Endothelial cell of umbilical vein (primary cell): ENCODE data around the gene ID2. TPM values are rescaled to one million over a fixed set of nuclear protein-coding genes. Genes with fewer than 3 reads are reported as not detected.

Source experiments
- BruUV-seq: library from RNA; stranded (reverse); fragments of 400-500 nt; replicated peaks from 2 replicates; lab custom pipeline; 2021; lab: Mats Ljungman, UMichigan
- CTCF ChIA-PET: fragments of 300-600, 350-600 bp; sonication (Branson Sonifier 250); formaldehyde crosslinking; loops from one replicate; lab custom pipeline; 2021; ENCODE audit warnings: antibody characterized with exemption, inconsistent platforms; lab: Charles Lee
- POLR2A ChIA-PET: fragments of 300-600, 350-600 bp; sonication (Branson Sonifier 250); formaldehyde crosslinking; loops from one replicate; lab custom pipeline; 2021; ENCODE audit warnings: antibody characterized with exemption, inconsistent platforms; lab: Charles Lee
- DNase-seq: peaks from one replicate; pipeline ENCODE4 v3.0.0-alpha.2; 2011; ENCODE audit warnings: low read depth, low spot score
- FAIRE-seq: peaks from 2 replicates; lab custom pipeline; 2011; peaks lifted over from hg19 to GRCh38; lab: Jason Lieb, UNC
- H2AFZ ChIP-seq: 2 replicates; pipeline ENCODE4 v1.6.0; 2012; ENCODE audit warnings: low read depth, low read length, control low read depth, inconsistent platforms
- H3K27ac ChIP-seq: 2 replicates; pipeline ENCODE4 v1.5.1; 2011; ENCODE audit warnings: low read depth, mild to moderate bottlenecking, control low read depth, low read length, moderate library complexity; ENCODE audit not compliant: insufficient read depth
- H3K27me3 ChIP-seq, 2 experiments: 2 replicates each; pipeline versions ENCODE4 v1.6.0 to v1.6.1; 2011; ENCODE audit warnings: low read length in 2 of 2, mixed read lengths in 1 of 2; ENCODE audit not compliant: control insufficient read depth in 2 of 2, insufficient read depth in 2 of 2
- H3K36me3 ChIP-seq, 2 experiments: 2 replicates in 1 of 2; 3 replicates in 1 of 2; pipeline ENCODE4 v1.5.1; 2011; ENCODE audit warnings: low read length in 2 of 2, mild to moderate bottlenecking in 1 of 2, moderate library complexity in 1 of 2; ENCODE audit not compliant: control insufficient read depth in 2 of 2, insufficient read depth in 2 of 2; ENCODE audit errors: extremely low read depth in 1 of 2
- H3K4me1 ChIP-seq: 3 replicates; pipeline ENCODE4 v1.5.1; 2011; ENCODE audit warnings: mild to moderate bottlenecking, low read length; ENCODE audit not compliant: control insufficient read depth, insufficient read depth; ENCODE audit errors: extremely low read depth
- H3K4me2 ChIP-seq: 2 replicates; pipeline ENCODE4 v1.6.1; 2011; ENCODE audit warnings: low read length, control low read depth, mixed read lengths; ENCODE audit not compliant: insufficient read depth
- H3K4me3 ChIP-seq, 3 experiments: fragments of 200-600 bp in 1 of 3; sonication (generic), shearing (Covaris generic) in 1 of 3; replicated peaks in 1 of 3; 2 replicates each; pipeline ENCODE4 v1.5.1; 2011 to 2016; ENCODE audit warnings: control low read depth in 3 of 3, low read length in 3 of 3, mild to moderate bottlenecking in 2 of 3, inconsistent platforms in 1 of 3, low read depth in 1 of 3, moderate library complexity in 1 of 3; ENCODE audit not compliant: insufficient read depth in 1 of 3
- H3K79me2 ChIP-seq: 2 replicates; pipeline ENCODE4 v1.6.0; 2012; ENCODE audit warnings: low read length, inconsistent platforms; ENCODE audit not compliant: control insufficient read depth, insufficient read depth
- H3K9ac ChIP-seq: replicated peaks from 2 replicates; pipeline ENCODE3; 2011; ENCODE audit warnings: low read length, control low read depth; ENCODE audit not compliant: insufficient read depth; ENCODE audit errors: extremely low read depth
- H3K9me1 ChIP-seq: replicated peaks from 3 replicates; pipeline ENCODE4 v1.6.0; 2011; ENCODE audit warnings: mild to moderate bottlenecking, low read length; ENCODE audit not compliant: control insufficient read depth, insufficient read depth; ENCODE audit errors: extremely low read depth
- H3K9me3 ChIP-seq: replicated peaks from 2 replicates; pipeline ENCODE4 v1.5.1; 2012; ENCODE audit warnings: low read length, inconsistent platforms; ENCODE audit not compliant: control insufficient read depth, insufficient read depth
- H4K20me1 ChIP-seq: replicated peaks from 2 replicates; pipeline ENCODE3; 2011; ENCODE audit warnings: mild to moderate bottlenecking, low read length; ENCODE audit not compliant: control insufficient read depth, insufficient read depth; ENCODE audit errors: extremely low read depth
- EZH2 ChIP-seq: IDR thresholded peaks from 2 replicates; pipeline ENCODE4 v1.6.1; 2012; ENCODE audit warnings: borderline replicate concordance, low read depth, mild to moderate bottlenecking, moderate library complexity, low read length, inconsistent platforms; ENCODE audit not compliant: severe bottlenecking
- FOS ChIP-seq: IDR thresholded peaks from 2 replicates; pipeline ENCODE4 v1.6.1; 2011; ENCODE audit warnings: mild to moderate bottlenecking, low read length, moderate library complexity, borderline replicate concordance; ENCODE audit not compliant: insufficient read depth
- GATA2 ChIP-seq: IDR thresholded peaks from 2 replicates; pipeline ENCODE4 v1.7.0; 2011; ENCODE audit warnings: low read depth, mild to moderate bottlenecking, moderate library complexity, mixed read lengths, low read length; ENCODE audit not compliant: insufficient read length, insufficient read depth
- JUN ChIP-seq: IDR thresholded peaks from 2 replicates; pipeline ENCODE4 v1.6.1; 2011; ENCODE audit warnings: borderline replicate concordance, low read depth; ENCODE audit not compliant: insufficient read length, insufficient read depth
- MYC ChIP-seq: IDR thresholded peaks from one replicate; pipeline ENCODE4 v1.6.1; 2011; ENCODE audit warnings: mild to moderate bottlenecking, low read depth, low read length
- POLR2A ChIP-seq: IDR thresholded peaks from 2 replicates; pipeline ENCODE4 v1.6.1; 2012; ENCODE audit warnings: low read depth, mild to moderate bottlenecking, control low read depth, low read length
- POLR2AphosphoS5 ChIP-seq: IDR thresholded peaks from 2 replicates; pipeline ENCODE4 v1.6.1; 2012; ENCODE audit warnings: low read depth, mild to moderate bottlenecking, control low read depth, low read length, moderate library complexity; ENCODE audit not compliant: insufficient read depth
- dilution Hi-C: fragments of 300-500 bp; cut with MboI; formaldehyde crosslinking; loops from one replicate; pipeline ENCODE4 v1.15.0; 2019; ENCODE audit warnings: low sequenced_read_pairs; ENCODE audit not compliant: extremely low pct_ligation_motif_present
- intact Hi-C: fragments of 100-400 bp; cut with micrococcal nuclease; formaldehyde crosslinking; loops from one replicate; pipeline ENCODE4 v1.10.0; 2022
- polyA plus RNA-seq, 4 experiments: library from polyadenylated mRNA; depleted of rRNA in 3 of 4; stranded (reverse) in 3 of 4; unstranded in 1 of 4; fragments of >200 nt; gene quantifications; 2 replicates each; pipeline versions ENCODE4 v1.2.1 to v1.2.3, GENCODE V29; 2011 to 2012; ENCODE audit warnings: missing spikeins in 1 of 4
- total RNA-seq: library from RNA; stranded (reverse); gene quantifications from 2 replicates; pipeline ENCODE4 v1.2.3, GENCODE V29; 2021
- TF ChIP-seq, protein P1 (sequence below): IDR thresholded peaks from 2 replicates; pipeline ENCODE4 v1.6.1; 2011; ENCODE audit not compliant: insufficient read depth, insufficient read length
- TF ChIP-seq, protein P2 (sequence below), 2 donors: IDR thresholded peaks; 1 replicate in 1 of 2; 2 replicates in 1 of 2; pipeline ENCODE4 v1.5.1; 2011; ENCODE audit warnings: low read length in 2 of 2, mild to moderate bottlenecking in 2 of 2, moderate library complexity in 2 of 2, control low read depth in 1 of 2, inconsistent platforms in 1 of 2, low read depth in 1 of 2; ENCODE audit not compliant: insufficient read depth in 1 of 2; ENCODE audit errors: extremely low read depth in 1 of 2

The ID2 gene
- total and polyA plus RNA-seq, 2 donors (not counting 3 experiments of a cell fraction or from before 2014, with no cell fraction given), result 4.1 to 29.1 TPM

DNA sequence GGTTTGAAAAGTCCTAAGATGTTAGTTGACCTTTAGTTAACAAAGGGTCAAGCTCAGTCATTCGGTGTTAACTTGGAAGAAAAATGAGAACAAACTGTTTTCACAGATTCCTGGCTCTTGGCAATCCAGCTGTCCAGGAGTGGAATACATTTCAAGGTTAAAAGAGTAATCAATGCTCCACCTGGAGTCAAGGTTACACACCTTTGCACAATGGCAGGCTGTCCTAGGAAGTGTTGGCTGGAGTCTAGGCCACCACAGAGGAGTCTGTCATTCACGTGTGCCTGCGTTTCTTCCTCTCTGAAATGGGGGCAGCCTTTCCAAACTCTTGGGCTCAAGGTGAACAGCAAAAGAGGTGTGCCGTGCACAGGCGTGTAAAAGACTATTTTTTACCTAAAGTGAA lies 6.3 kb upstream of the ID2 start:
- DNase-seq (no peak), FAIRE-seq (no peak)
- Histone ChIP-seq H3K4me3 (no peak overlapping the region), H3K27ac (no peak overlapping the region), H2AFZ (no peak overlapping the region), H3K4me1 (peaks cover 36% of the 10 kb centered on the region), H3K4me2 (no peak overlapping the region), H3K9ac (no peak overlapping the region), H3K27me3 (peaks cover 13 to 26% of the 10 kb centered on the region in 2 experiments), H3K9me1 (no peaks in the 10 kb centered on the region), H3K9me3 (no peaks in the 10 kb centered on the region), H3K79me2 (no peaks in the 10 kb centered on the region), H3K36me3 (no peaks in the 10 kb centered on the region), H4K20me1 (no peaks in the 10 kb centered on the region)
- ChIA-PET CTCF (no interaction called here), POLR2A (no interaction called here)
- TF ChIP-seq, protein P1, sequence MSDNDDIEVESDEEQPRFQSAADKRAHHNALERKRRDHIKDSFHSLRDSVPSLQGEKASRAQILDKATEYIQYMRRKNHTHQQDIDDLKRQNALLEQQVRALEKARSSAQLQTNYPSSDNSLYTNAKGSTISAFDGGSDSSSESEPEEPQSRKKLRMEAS, result no peak
- TF ChIP-seq, protein P2, sequence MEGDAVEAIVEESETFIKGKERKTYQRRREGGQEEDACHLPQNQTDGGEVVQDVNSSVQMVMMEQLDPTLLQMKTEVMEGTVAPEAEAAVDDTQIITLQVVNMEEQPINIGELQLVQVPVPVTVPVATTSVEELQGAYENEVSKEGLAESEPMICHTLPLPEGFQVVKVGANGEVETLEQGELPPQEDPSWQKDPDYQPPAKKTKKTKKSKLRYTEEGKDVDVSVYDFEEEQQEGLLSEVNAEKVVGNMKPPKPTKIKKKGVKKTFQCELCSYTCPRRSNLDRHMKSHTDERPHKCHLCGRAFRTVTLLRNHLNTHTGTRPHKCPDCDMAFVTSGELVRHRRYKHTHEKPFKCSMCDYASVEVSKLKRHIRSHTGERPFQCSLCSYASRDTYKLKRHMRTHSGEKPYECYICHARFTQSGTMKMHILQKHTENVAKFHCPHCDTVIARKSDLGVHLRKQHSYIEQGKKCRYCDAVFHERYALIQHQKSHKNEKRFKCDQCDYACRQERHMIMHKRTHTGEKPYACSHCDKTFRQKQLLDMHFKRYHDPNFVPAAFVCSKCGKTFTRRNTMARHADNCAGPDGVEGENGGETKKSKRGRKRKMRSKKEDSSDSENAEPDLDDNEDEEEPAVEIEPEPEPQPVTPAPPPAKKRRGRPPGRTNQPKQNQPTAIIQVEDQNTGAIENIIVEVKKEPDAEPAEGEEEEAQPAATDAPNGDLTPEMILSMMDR (IDR thresholded peaks at IDR 0.05; ENCODE audit: extremely low read depth in 1 of 2, insufficient read depth in 1 of 2, low read depth in 1 of 2, low read length in 2 of 2), result no peak
- no peak for TF ChIP-seq FOS
- no peak for TF ChIP-seq GATA2
- TF ChIP-seq JUN, result no peak
- TF ChIP-seq MYC, result no peak
- TF ChIP-seq POLR2AphosphoS5, result no peak
- no peak for TF ChIP-seq EZH2
- TF ChIP-seq POLR2A, result no peak
- no TSS peak for BruUV-seq
- dilution Hi-C loops (no loop called here), intact Hi-C loops (loop anchor here (5.0 kb wide), 3 partner anchors 93 to 1758 kb away; partner anchors contain the start of gene RNF144A)
